GM12878 (cell line): ENCODE measurements around the gene ARL15. TPM values are rescaled to one million over a fixed set of nuclear protein-coding genes. Genes with fewer than 3 reads are reported as not detected.

Experiments used
- ATAC-seq: fragments of 200-7000 bp; cut with Tn5 transposase; 3 replicates; pipeline ENCODE4 v1.9.1; 2020; ENCODE audit warnings: mild to moderate bottlenecking, moderate library complexity
- BruUV-seq: library from RNA; stranded (reverse); fragments of 400-500 nt; replicated peaks from 2 replicates; lab custom pipeline; 2021; lab: Mats Ljungman, UMichigan
- CTCF ChIA-PET: fragments of 300-600 bp; sonication (Branson Sonifier 250); formaldehyde crosslinking; extraction: SDS; loops from one replicate; lab custom pipeline; 2021; ENCODE audit warnings: inconsistent platforms; lab: Yijun Ruan, JAX
- POLR2A ChIA-PET: fragments of 350-600 bp; formaldehyde crosslinking; extraction: SDS; loops from one replicate; lab custom pipeline; 2021; ENCODE audit warnings: inconsistent platforms; lab: Charles Lee
- RAD21 ChIA-PET: fragments of 300-600 bp; sonication (Branson Sonifier 250); formaldehyde crosslinking; loops from one replicate; lab custom pipeline; 2023; ENCODE audit warnings: antibody characterized with exemption; ENCODE audit not compliant: unreplicated experiment; lab: Charles Lee
- SMC1A ChIA-PET: fragments of 300-600 bp; sonication (Branson Sonifier 250); formaldehyde crosslinking; loops from one replicate; lab custom pipeline; 2023; ENCODE audit not compliant: unreplicated experiment, uncharacterized antibody; lab: Charles Lee
- DNase-seq: peaks from one replicate; pipeline ENCODE4 v3.0.0-alpha.2; 2011; ENCODE audit warnings: low read depth, low spot score
- FAIRE-seq: peaks from 3 replicates; lab custom pipeline; 2011; peaks lifted over from hg19 to GRCh38; lab: Jason Lieb, UNC
- H2AFZ ChIP-seq: 2 replicates; pipeline ENCODE4 v1.6.0; 2011; ENCODE audit warnings: low read depth, low read length, control low read depth; ENCODE audit not compliant: control insufficient read depth
- H3K27ac ChIP-seq: 2 replicates; pipeline ENCODE4 v1.5.1; 2011; ENCODE audit warnings: control low read depth; ENCODE audit not compliant: control insufficient read depth, insufficient read depth
- H3K27me3 ChIP-seq, 2 experiments: replicated peaks in 1 of 2; 2 replicates each; pipeline versions ENCODE4 v1.6.0 to v1.6.1; 2011; ENCODE audit warnings: low read length in 1 of 2; ENCODE audit not compliant: control insufficient read depth in 2 of 2, insufficient read depth in 2 of 2
- H3K36me3 ChIP-seq, 2 experiments: 2 replicates each; pipeline ENCODE4 v1.5.1; 2011; ENCODE audit warnings: low read length in 1 of 2; ENCODE audit not compliant: control insufficient read depth in 2 of 2, insufficient read depth in 2 of 2
- H3K4me1 ChIP-seq: 2 replicates; pipeline ENCODE4 v1.6.1; 2011; ENCODE audit warnings: mild to moderate bottlenecking, low read length, moderate library complexity, mixed read lengths; ENCODE audit not compliant: control insufficient read depth, insufficient read depth
- H3K4me2 ChIP-seq: 2 replicates; pipeline ENCODE4 v1.6.0; 2011; ENCODE audit warnings: control low read depth; ENCODE audit not compliant: control insufficient read depth, insufficient read depth
- H3K4me3 ChIP-seq: fragments of 200-600 bp; sonication (generic); 2 replicates; pipeline ENCODE4 v1.5.1; 2016
- H3K79me2 ChIP-seq: 2 replicates; pipeline ENCODE4 v1.6.0; 2011; ENCODE audit warnings: low read length; ENCODE audit not compliant: control insufficient read depth, insufficient read depth
- H3K9ac ChIP-seq: 2 replicates; pipeline ENCODE4 v1.8.0; 2011; ENCODE audit warnings: low read length, control low read depth, mixed read lengths; ENCODE audit not compliant: control insufficient read depth, insufficient read depth
- H3K9me3 ChIP-seq: replicated peaks from 3 replicates; pipeline ENCODE4 v1.5.1; 2011; ENCODE audit warnings: mild to moderate bottlenecking, low read length; ENCODE audit not compliant: control insufficient read depth, insufficient read depth
- H4K20me1 ChIP-seq: 2 replicates; pipeline ENCODE4 v1.6.0; 2011; ENCODE audit not compliant: control insufficient read depth, insufficient read depth
- CUX1 ChIP-seq: IDR thresholded peaks from 2 replicates; pipeline ENCODE4 v1.6.1; 2012; ENCODE audit warnings: improper control_type of control experiment, low read depth, low read length; ENCODE audit not compliant: insufficient replicate concordance
- GABPA ChIP-seq: IDR thresholded peaks from 2 replicates; pipeline ENCODE4 v1.6.1; 2014; ENCODE audit warnings: antibody characterized with exemption, low read depth, mild to moderate bottlenecking, inconsistent platforms
- NR2C1 ChIP-seq: fragments of 450-650 bp; IDR thresholded peaks from 2 replicates; pipeline ENCODE4 v1.6.1; 2017; ENCODE audit warnings: antibody characterized with exemption, mild to moderate bottlenecking, moderate library complexity
- POLR2AphosphoS5 ChIP-seq: IDR thresholded peaks from 2 replicates; pipeline ENCODE4 v1.6.1; 2011; ENCODE audit warnings: mild to moderate bottlenecking, low read length, inconsistent platforms
- PRDM15 ChIP-seq: fragments of 450-650 bp; formaldehyde crosslinking; IDR thresholded peaks from 2 replicates; pipeline ENCODE4 v1.4.0; 2020; ENCODE audit warnings: mild to moderate bottlenecking, moderate library complexity
- RB1 ChIP-seq: fragments of 450-650 bp; formaldehyde crosslinking; IDR thresholded peaks from 2 replicates; pipeline ENCODE4 v1.6.1; 2017; ENCODE audit warnings: mild to moderate bottlenecking, borderline replicate concordance
- RBBP5 ChIP-seq: fragments of 200-600 bp; sonication (generic); conservative IDR thresholded peaks from 2 replicates; pipeline ENCODE4 v1.6.1; 2016
- SMARCA5 ChIP-seq: fragments of 450-650 bp; IDR thresholded peaks from 2 replicates; pipeline ENCODE4 v1.6.1; 2017; ENCODE audit warnings: mild to moderate bottlenecking
- USF2 ChIP-seq: IDR thresholded peaks from 2 replicates; pipeline ENCODE4 v1.6.1; 2011; ENCODE audit warnings: low read depth, low read length, improper control_type of control experiment, borderline replicate concordance
- ZNF207 ChIP-seq: fragments of 450-650 bp; IDR thresholded peaks from 2 replicates; pipeline ENCODE4 v1.6.1; 2014; ENCODE audit warnings: antibody characterized with exemption, mild to moderate bottlenecking, borderline replicate concordance
- ZNF622 ChIP-seq: fragments of 450-650 bp; IDR thresholded peaks from 2 replicates; pipeline ENCODE4 v1.6.1; 2017; ENCODE audit warnings: mild to moderate bottlenecking, inconsistent platforms
- WGBS: methylation state at CpG from one replicate; pipeline ENCODE4 v1.1.6; 2016; ENCODE audit warnings: low lambda C conversion rate; ENCODE audit not compliant: insufficient replicate concordance, insufficient coverage; ENCODE audit errors: missing lambda C conversion rate; 5-methylcytosine and 5-hydroxymethylcytosine counted together
- in situ Hi-C: fragments of 300-500 bp; cut with MboI; formaldehyde crosslinking; loops from 9 replicates; pipeline ENCODE4 v1.14.3; 2018; ENCODE audit warnings: mixed read lengths
- intact Hi-C: fragments of 100-400 bp; cut with micrococcal nuclease; formaldehyde crosslinking; loops from one replicate; pipeline ENCODE4 v1.14.2; 2022; ENCODE audit not compliant: unreplicated experiment
- polyA plus RNA-seq, 11 experiments: library from polyadenylated mRNA; depleted of rRNA in 4 of 11; unstranded in 6 of 11; stranded (reverse) in 5 of 11; fragments of >200 nt; fragmentation: Nextera tagmentation in 4 of 11; fragmentation: Illumina TruSeq in 1 of 11; extraction: Ambion mirVana in 4 of 11; extraction: Trizol in 1 of 11; gene quantifications; 1 replicate in 1 of 11; 2 replicates in 10 of 11; pipeline versions ENCODE4 v1.2.1 to v1.2.3, GENCODE V29; 2011 to 2016; ENCODE audit warnings: inconsistent platforms in 2 of 11, missing spikeins in 2 of 11, low read depth in 1 of 11
- total RNA-seq, 4 experiments: library from RNA; depleted of rRNA in 3 of 4; stranded (reverse); fragments of >200 nt in 3 of 4; fragmentation: Illumina TruSeq in 1 of 4; extraction: Trizol in 1 of 4; gene quantifications; 2 replicates each; pipeline versions ENCODE4 v1.2.1 to v1.2.3, GENCODE V29; 2013 to 2021
- TF ChIP-seq, protein P1 (sequence below): fragments of 450-650 bp; IDR thresholded peaks from 2 replicates; pipeline ENCODE4 v1.6.1; 2018; ENCODE audit warnings: borderline replicate concordance, mild to moderate bottlenecking; ENCODE audit not compliant: partially characterized antibody

The ARL15 gene
- total and polyA plus RNA-seq, 10 of the 15 experiments (the other 5 are each of a cell fraction or from before 2014, with no cell fraction given) = 3.6 to 11.0 (median 7.7) TPM

DNA sequence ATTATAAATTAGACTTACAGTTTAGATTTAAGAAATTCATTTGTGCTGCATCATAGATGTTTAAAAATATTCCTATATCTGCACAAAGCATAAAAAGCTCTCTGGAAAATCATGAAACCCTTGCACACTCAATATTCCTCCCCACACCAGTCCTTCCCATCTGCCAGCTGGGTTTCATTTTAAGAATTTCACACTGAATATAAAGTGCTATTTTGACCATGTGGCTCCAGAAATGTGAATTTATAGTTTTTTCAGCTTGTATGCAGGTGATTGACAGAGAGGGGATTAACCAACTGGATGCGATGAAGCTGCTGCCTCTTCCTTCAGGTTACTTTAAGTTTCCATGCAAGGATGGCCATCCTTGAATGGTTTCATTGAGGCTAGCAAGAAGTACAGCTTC, 403.6 kb downstream of the ARL15 start:
- H3K4me1 ChIP-seq = no peaks in the 10 kb centered on the region
- 90% methylated on average over 1 of the region's 1 CpG for WGBS
- no peak overlapping the region for H3K9ac ChIP-seq
- intact Hi-C loops = no loop called here
- no peak for FAIRE-seq
- H4K20me1 ChIP-seq = no peaks in the 10 kb centered on the region
- RAD21 ChIA-PET = no interaction called here
- no TSS peak for BruUV-seq
- H3K4me2 ChIP-seq = no peak overlapping the region
- no peaks in the 10 kb centered on the region for H3K9me3 ChIP-seq
- CTCF ChIA-PET = no interaction called here
- H3K27ac ChIP-seq = no peak overlapping the region
- no peak for DNase-seq
- POLR2A ChIA-PET = no interaction called here
- in situ Hi-C loops = no loop called here
- no peaks in the 10 kb centered on the region for H3K79me2 ChIP-seq
- H2AFZ ChIP-seq = no peak overlapping the region
- H3K27me3 ChIP-seq = no peaks in the 10 kb centered on the region
- no peaks in the 10 kb centered on the region for H3K36me3 ChIP-seq
- H3K4me3 ChIP-seq = no peak overlapping the region
- SMC1A ChIA-PET = no interaction called here
- ATAC-seq = no peak
- TF ChIP-seq PRDM15 (no peak), NR2C1 (no peak), SMARCA5 (no peak), USF2 (no peak), GABPA (no peak), CUX1 (no peak), ZNF207 (no peak), ZNF622 (no peak), RBBP5 (no peak), RB1 (no peak), POLR2AphosphoS5 (no peak)
- TF ChIP-seq, protein P1, sequence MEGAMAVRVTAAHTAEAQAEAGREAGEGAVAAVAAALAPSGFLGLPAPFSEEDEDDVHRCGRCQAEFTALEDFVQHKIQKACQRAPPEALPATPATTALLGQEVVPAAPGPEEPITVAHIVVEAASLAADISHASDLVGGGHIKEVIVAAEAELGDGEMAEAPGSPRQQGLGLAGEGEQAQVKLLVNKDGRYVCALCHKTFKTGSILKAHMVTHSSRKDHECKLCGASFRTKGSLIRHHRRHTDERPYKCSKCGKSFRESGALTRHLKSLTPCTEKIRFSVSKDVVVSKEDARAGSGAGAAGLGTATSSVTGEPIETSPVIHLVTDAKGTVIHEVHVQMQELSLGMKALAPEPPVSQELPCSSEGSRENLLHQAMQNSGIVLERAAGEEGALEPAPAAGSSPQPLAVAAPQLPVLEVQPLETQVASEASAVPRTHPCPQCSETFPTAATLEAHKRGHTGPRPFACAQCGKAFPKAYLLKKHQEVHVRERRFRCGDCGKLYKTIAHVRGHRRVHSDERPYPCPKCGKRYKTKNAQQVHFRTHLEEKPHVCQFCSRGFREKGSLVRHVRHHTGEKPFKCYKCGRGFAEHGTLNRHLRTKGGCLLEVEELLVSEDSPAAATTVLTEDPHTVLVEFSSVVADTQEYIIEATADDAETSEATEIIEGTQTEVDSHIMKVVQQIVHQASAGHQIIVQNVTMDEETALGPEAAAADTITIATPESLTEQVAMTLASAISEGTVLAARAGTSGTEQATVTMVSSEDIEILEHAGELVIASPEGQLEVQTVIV = no peak
